ENCODE data around the gene DNAH9. TPM values are rescaled to one million over a fixed set of nuclear protein-coding genes. Genes with fewer than 3 reads are reported as not detected.

The DNAH9 gene
- total RNA-seq, 2 donors from 2014 or later: not detected

DNA sequence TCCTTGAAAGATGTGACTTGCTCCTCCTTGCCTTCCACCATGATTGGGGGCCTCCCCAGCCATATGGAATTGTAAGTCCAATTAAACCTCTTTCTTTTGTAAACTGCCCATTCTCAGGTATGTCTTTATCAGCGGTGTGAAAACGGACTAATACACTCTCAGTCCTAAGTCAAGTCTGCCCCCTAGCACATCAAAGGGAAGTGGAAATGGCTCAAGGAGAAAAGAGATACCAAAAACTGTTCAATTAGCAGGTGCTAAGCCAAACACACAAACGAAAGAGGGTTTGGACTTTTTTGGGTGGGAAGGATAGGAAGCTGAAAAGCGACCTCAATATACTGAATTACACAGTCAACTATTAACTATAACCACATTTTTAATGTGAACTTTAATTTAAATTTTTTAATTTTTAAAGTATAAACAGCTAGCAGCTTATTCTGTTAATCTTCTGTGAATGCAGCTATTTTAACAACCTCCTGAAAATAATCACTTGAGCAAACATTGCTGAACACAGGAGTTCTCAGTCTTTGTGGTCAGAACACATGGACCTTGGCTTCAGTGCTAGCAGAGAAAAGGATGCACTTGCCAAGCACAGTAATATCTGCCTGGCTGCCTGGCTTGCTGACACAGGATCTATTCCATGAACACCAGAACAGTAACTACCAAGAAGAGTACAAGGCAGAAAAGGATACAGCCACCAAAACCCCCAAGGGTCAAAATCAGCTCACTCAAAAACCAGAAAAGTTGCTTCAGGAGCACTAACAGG lies 388.1 kb downstream of the DNAH9 start:
- Mint-ChIP-seq H3K9me3 (no peaks in the 10 kb centered on the region), H3K27ac (no peak overlapping the region), H3K36me3 (peaks cover 12 to 39% of the 10 kb centered on the region in 2 donors)
- DNase-seq (ENCODE audit: low spot score in 2 of 2) (no peak), ATAC-seq (no peak)

GRCh38 chr17:11986942-11987329 lies 388.7 kb downstream of the DNAH9 start:
- DNase-seq (ENCODE audit: low spot score in 2 of 2) (no peak), ATAC-seq (no peak)
- H3K9me3 Mint-ChIP-seq: no peaks in the 10 kb centered on the region
- H3K27ac Mint-ChIP-seq: no peak overlapping the region
- peaks cover 12 to 39% of the 10 kb centered on the region in 2 donors for H3K36me3 Mint-ChIP-seq

GRCh38 chr17:11990363-11990983 lies 392.2 kb downstream of the DNAH9 start:
- Mint-ChIP-seq H3K27ac (no peak overlapping the region), H3K36me3 (peaks cover 19 to 24% of the 10 kb centered on the region in 2 donors), H3K9me3 (no peaks in the 10 kb centered on the region)
- DNase-seq (ENCODE audit: low spot score in 2 of 2) (no peak), ATAC-seq (no peak)

GRCh38 chr17:11991461-11991860 lies 393.2 kb downstream of the DNAH9 start:
- Mint-ChIP-seq H3K9me3 (no peaks in the 10 kb centered on the region), H3K36me3 (peaks cover 19 to 24% of the 10 kb centered on the region in 2 donors), H3K27ac (peak overlapping the region in 1 of 2 donors; percentile 29)
- ATAC-seq (no peak), DNase-seq (ENCODE audit: low spot score in 2 of 2) (no peak)

DNA sequence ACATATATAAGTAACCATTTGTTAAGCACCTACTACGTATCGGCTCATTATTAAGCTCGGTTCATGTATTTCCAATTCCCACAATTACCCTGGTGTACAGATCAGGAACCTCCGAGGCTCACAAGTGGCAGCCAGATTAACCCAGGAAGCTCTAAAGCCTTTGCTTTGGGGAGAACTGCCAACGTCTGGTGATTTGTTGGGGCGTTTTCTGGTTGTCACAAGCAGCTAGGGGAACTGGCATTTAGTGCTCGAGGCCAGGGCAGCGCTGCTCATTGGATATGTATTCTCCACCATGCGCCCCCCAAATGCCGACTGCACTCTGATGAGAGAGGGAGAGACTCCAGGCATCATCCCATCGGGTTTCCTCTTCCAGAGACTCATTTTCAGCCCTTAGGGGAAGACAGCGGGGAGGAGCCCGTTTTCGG lies 398.5 kb downstream of the DNAH9 start:
- H3K36me3 Mint-ChIP-seq: peaks cover 7 to 13% of the 10 kb centered on the region in 2 donors
- H3K9me3 Mint-ChIP-seq: peaks cover 3 to 6% of the 10 kb centered on the region in 2 donors
- DNase-seq (ENCODE audit: low spot score in 2 of 2) (no peak), ATAC-seq (peak; percentile 23 to 42)
- H3K27ac Mint-ChIP-seq: peak overlapping the region; percentile 57 to 92

GRCh38 chr17:11997147-11997971 lies 399.1 kb downstream of the DNAH9 start, which contains the start of gene ZNF18:
TSS of gene ZNF18 (minus strand) at chr17:11997475. CDS start at chr17:11992829, 4,646 bp downstream.
- ATAC-seq (peak; percentile 95 to 98), DNase-seq (ENCODE audit: low spot score in 2 of 2) (peak; percentile 93 to 97)
- peak within 1 kb of the TSS; percentile 92 to 97 for H3K27ac Mint-ChIP-seq
- peaks cover 7 to 12% of the 10 kb centered on the region in 2 donors for H3K36me3 Mint-ChIP-seq
- H3K9me3 Mint-ChIP-seq: peaks cover 3 to 6% of the 10 kb centered on the region in 2 donors

- Mint-ChIP-seq H3K9me3 (peaks cover 3 to 6% of the 10 kb centered on the region in 2 donors), H3K36me3 (peaks cover 5 to 8% of the 10 kb centered on the region in 2 donors), H3K27ac (peak overlapping the region; percentile 92 to 97)
- no peak for DNase-seq (ENCODE audit: low spot score in 2 of 2)
- no peak for ATAC-seq
Observed at GRCh38 chr17:11997972-11998233, 399.6 kb downstream of the DNAH9 start.

GRCh38 chr17:11999696-12000095 lies 401.4 kb downstream of the DNAH9 start:
- no peak for DNase-seq (ENCODE audit: low spot score in 2 of 2)
- peaks cover 3 to 6% of the 10 kb centered on the region in 2 donors for H3K9me3 Mint-ChIP-seq
- H3K27ac Mint-ChIP-seq: no peak overlapping the region
- H3K36me3 Mint-ChIP-seq: peaks cover 0 to 8% of the 10 kb centered on the region in 2 donors
- ATAC-seq: no peak

- no peak for ATAC-seq
- Mint-ChIP-seq H3K9me3 (peaks cover 0 to 3% of the 10 kb centered on the region in 2 donors), H3K27ac (no peak overlapping the region), H3K36me3 (no peaks in the 10 kb centered on the region)
- no peak for DNase-seq (ENCODE audit: low spot score in 2 of 2)
Observed at GRCh38 chr17:12007466-12007865, 409.2 kb downstream of the DNAH9 start.
